RWPE2 (cell line): ENCODE measurements around the gene FGF11.

Source experiments
- ATAC-seq: fragments of 200-7000 bp; cut with Tn5 transposase; 3 replicates; pipeline ENCODE4 v1.9.1; 2021; ENCODE audit warnings: low read depth
- DNase-seq: peaks from one replicate; pipeline ENCODE4 v3.0.0-alpha.2; 2020; ENCODE audit warnings: low spot score
- H3K27ac ChIP-seq: fragments of 450-650 bp; 2 replicates; pipeline ENCODE4 v1.5.1; 2017; ENCODE audit warnings: mild to moderate bottlenecking; ENCODE audit not compliant: poor library complexity, severe bottlenecking
- H3K27me3 ChIP-seq: fragments of 250-450 bp; sonication (Bioruptor Pico); 2 replicates; pipeline ENCODE4 v1.5.1; 2021; ENCODE audit warnings: mild to moderate bottlenecking, moderate library complexity; ENCODE audit not compliant: insufficient read depth, poor library complexity, severe bottlenecking
- H3K36me3 ChIP-seq: fragments of 250-450 bp; sonication (Bioruptor Pico); 2 replicates; pipeline ENCODE4 v1.5.1; 2020; ENCODE audit warnings: low read depth, mild to moderate bottlenecking, moderate library complexity
- H3K4me1 ChIP-seq: fragments of 250-450 bp; sonication (Bioruptor Pico); 2 replicates; pipeline ENCODE4 v1.5.1; 2021; ENCODE audit warnings: mild to moderate bottlenecking, moderate library complexity; ENCODE audit not compliant: insufficient read depth, poor library complexity, severe bottlenecking
- H3K4me3 ChIP-seq: fragments of 250-450 bp; sonication (Bioruptor Pico); 2 replicates; pipeline ENCODE4 v1.5.1; 2021; ENCODE audit warnings: mild to moderate bottlenecking, moderate library complexity; ENCODE audit not compliant: severe bottlenecking
- H3K9me3 ChIP-seq: fragments of 250-450 bp; sonication (Bioruptor Pico); 2 replicates; pipeline ENCODE4 v1.5.1; 2021; ENCODE audit warnings: mild to moderate bottlenecking, moderate library complexity; ENCODE audit not compliant: severe bottlenecking
- CTCF ChIP-seq: fragments of 450-650 bp; IDR thresholded peaks from one replicate; pipeline ENCODE4 v1.5.1; 2017; ENCODE audit warnings: mild to moderate bottlenecking, moderate library complexity; ENCODE audit not compliant: poor library complexity, severe bottlenecking

Gene FGF11

GRCh38 chr17:7475764-7476422, 36.6 kb downstream of the FGF11 start:
- Histone ChIP-seq H3K4me1 (peaks cover 24% of the 10 kb centered on the region), H3K27me3 (no peaks in the 10 kb centered on the region), H3K27ac (peak overlapping the region; percentile 95), H3K36me3 (peaks cover 9% of the 10 kb centered on the region; the same call in 1 of the 2 replicates), H3K9me3 (no peaks in the 10 kb centered on the region), H3K4me3 (no peak overlapping the region)
- no peak for DNase-seq
- no peak for ATAC-seq
- no peak for TF ChIP-seq CTCF

GRCh38 chr17:7476494-7476893, 37.2 kb downstream of the FGF11 start:
- DNase-seq (no peak), ATAC-seq (peak; percentile 79)
- H3K4me3 ChIP-seq = no peak overlapping the region
- H3K36me3 ChIP-seq = peaks cover 9% of the 10 kb centered on the region; the same call in 1 of the 2 replicates
- no peaks in the 10 kb centered on the region for H3K27me3 ChIP-seq
- no peaks in the 10 kb centered on the region for H3K9me3 ChIP-seq
- no peak for TF ChIP-seq CTCF
- H3K4me1 ChIP-seq = peaks cover 24% of the 10 kb centered on the region
- H3K27ac ChIP-seq = peak overlapping the region; percentile 95

GRCh38 chr17:7476951-7477350, 37.6 kb downstream of the FGF11 start:
- DNase-seq = no peak
- peaks cover 24% of the 10 kb centered on the region for H3K4me1 ChIP-seq
- no peak for TF ChIP-seq CTCF
- H3K9me3 ChIP-seq = no peaks in the 10 kb centered on the region
- H3K27me3 ChIP-seq = no peaks in the 10 kb centered on the region
- H3K27ac ChIP-seq = peak overlapping the region; percentile 95
- H3K4me3 ChIP-seq = no peak overlapping the region
- H3K36me3 ChIP-seq = peaks cover 9% of the 10 kb centered on the region; the same call in 1 of the 2 replicates
- ATAC-seq = no peak

GRCh38 chr17:7477392-7478275, 38.3 kb downstream of the FGF11 start:
- DNase-seq (no peak), ATAC-seq (peak; percentile 17)
- Histone ChIP-seq H3K27ac (peak overlapping the region; percentile 95), H3K4me1 (peaks cover 24% of the 10 kb centered on the region), H3K9me3 (no peaks in the 10 kb centered on the region), H3K4me3 (peak overlapping the region; percentile 62), H3K27me3 (no peaks in the 10 kb centered on the region), H3K36me3 (peaks cover 9% of the 10 kb centered on the region; the same call in 1 of the 2 replicates)
- no peak for TF ChIP-seq CTCF
